Measurements from ENCODE around the gene FTSJ3.

FTSJ3 gene

GRCh38 chr17:63774141-63774968 lies 53.1 kb downstream of the FTSJ3 start, which contains the start of gene DDX42:
TSS of gene DDX42 (plus strand) at chr17:63774170. CDS start at chr17:63787050, 12,880 bp downstream.
- H3K4me1 ChIP-seq (ENCODE audit: control insufficient read depth in 2 of 2, insufficient read depth in 2 of 2, low read length in 2 of 2): peaks cover 4 to 12% of the 10 kb centered on the region in 2 donors
- H3K27me3 ChIP-seq (ENCODE audit: control insufficient read depth in 2 of 2, insufficient read depth in 2 of 2, low read length in 2 of 2): no peaks in the 10 kb centered on the region
- peaks cover 8 to 11% of the 10 kb centered on the region in 2 donors for H3K36me3 ChIP-seq (ENCODE audit: control insufficient read depth in 2 of 2, insufficient read depth in 2 of 2, low read length in 2 of 2)

GRCh38 chr17:63773272-63774140 lies 54.0 kb downstream of the FTSJ3 start, which contains the start of gene CCDC47:
TSS of gene CCDC47 (minus strand) at chr17:63773597. CDS start at chr17:63766175, 7,422 bp downstream.
- peak within 1 kb of the TSS; percentile 99 to 100 for H3K27ac ChIP-seq (ENCODE audit: low read depth in 2 of 2, low read length in 2 of 2)
- H3K9me3 ChIP-seq (ENCODE audit: control insufficient read depth in 2 of 2, low read length in 2 of 2): no peaks in the 10 kb centered on the region
- H3K36me3 ChIP-seq (ENCODE audit: control insufficient read depth in 2 of 2, insufficient read depth in 2 of 2, low read length in 2 of 2): peaks cover 8 to 9% of the 10 kb centered on the region in 2 donors
- peak within 1 kb of the TSS; percentile 85 to 99 for H3K9ac ChIP-seq (ENCODE audit: low read depth in 1 of 2, low read length in 2 of 2)
- peaks cover 4 to 12% of the 10 kb centered on the region in 2 donors for H3K4me1 ChIP-seq (ENCODE audit: control insufficient read depth in 2 of 2, insufficient read depth in 2 of 2, low read length in 2 of 2)
- no peaks in the 10 kb centered on the region for H3K27me3 ChIP-seq (ENCODE audit: control insufficient read depth in 2 of 2, insufficient read depth in 2 of 2, low read length in 2 of 2)
- H3K4me3 ChIP-seq (ENCODE audit: low read length in 2 of 2): peak within 1 kb of the TSS; percentile 73 to 92

More at GRCh38 chr17:63774141-63774968, 53.1 kb downstream of the FTSJ3 start, which contains the start of gene DDX42:
- peak within 1 kb of the TSS; percentile 85 to 99 for H3K9ac ChIP-seq (ENCODE audit: low read depth in 1 of 2, low read length in 2 of 2)
- no peaks in the 10 kb centered on the region for H3K9me3 ChIP-seq (ENCODE audit: control insufficient read depth in 2 of 2, low read length in 2 of 2)
- H3K27ac ChIP-seq (ENCODE audit: low read depth in 2 of 2, low read length in 2 of 2): peak within 1 kb of the TSS; percentile 99 to 100
- H3K4me3 ChIP-seq (ENCODE audit: low read length in 2 of 2): peak within 1 kb of the TSS; percentile 73 to 92

GRCh38 chr17:63772801-63773271 lies 54.6 kb downstream of the FTSJ3 start:
- H3K27me3 ChIP-seq (ENCODE audit: control insufficient read depth in 2 of 2, insufficient read depth in 2 of 2, low read length in 2 of 2): no peaks in the 10 kb centered on the region
- peaks cover 1 to 7% of the 10 kb centered on the region in 2 donors for H3K36me3 ChIP-seq (ENCODE audit: control insufficient read depth in 2 of 2, insufficient read depth in 2 of 2, low read length in 2 of 2)
- H3K4me3 ChIP-seq (ENCODE audit: low read length in 2 of 2): peak overlapping the region; percentile 73 to 85
- peaks cover 4 to 12% of the 10 kb centered on the region in 2 donors for H3K4me1 ChIP-seq (ENCODE audit: control insufficient read depth in 2 of 2, insufficient read depth in 2 of 2, low read length in 2 of 2)
- H3K27ac ChIP-seq (ENCODE audit: low read depth in 2 of 2, low read length in 2 of 2): peak overlapping the region; percentile 99 to 100
- peak overlapping the region; percentile 85 to 99 for H3K9ac ChIP-seq (ENCODE audit: low read depth in 1 of 2, low read length in 2 of 2)
- H3K9me3 ChIP-seq (ENCODE audit: control insufficient read depth in 2 of 2, low read length in 2 of 2): no peaks in the 10 kb centered on the region
